GM12878 (cell line): ENCODE measurements around the gene RPS27L. TPM values are rescaled to one million over a fixed set of nuclear protein-coding genes. Genes with fewer than 3 reads are reported as not detected.

ENCODE experiments used
- ATAC-seq: fragments of 200-7000 bp; cut with Tn5 transposase; 3 replicates; pipeline ENCODE4 v1.9.1; 2020; ENCODE audit warnings: mild to moderate bottlenecking, moderate library complexity
- BruUV-seq: library from RNA; stranded (reverse); fragments of 400-500 nt; replicated peaks from 2 replicates; lab custom pipeline; 2021; lab: Mats Ljungman, UMichigan
- CTCF ChIA-PET: fragments of 300-600 bp; sonication (Branson Sonifier 250); formaldehyde crosslinking; extraction: SDS; loops from one replicate; lab custom pipeline; 2021; ENCODE audit warnings: inconsistent platforms; lab: Yijun Ruan, JAX
- POLR2A ChIA-PET: fragments of 350-600 bp; formaldehyde crosslinking; extraction: SDS; loops from one replicate; lab custom pipeline; 2021; ENCODE audit warnings: inconsistent platforms; lab: Charles Lee
- RAD21 ChIA-PET: fragments of 300-600 bp; sonication (Branson Sonifier 250); formaldehyde crosslinking; loops from one replicate; lab custom pipeline; 2023; ENCODE audit warnings: antibody characterized with exemption; ENCODE audit not compliant: unreplicated experiment; lab: Charles Lee
- SMC1A ChIA-PET: fragments of 300-600 bp; sonication (Branson Sonifier 250); formaldehyde crosslinking; loops from one replicate; lab custom pipeline; 2023; ENCODE audit not compliant: unreplicated experiment, uncharacterized antibody; lab: Charles Lee
- DNase-seq: peaks from one replicate; pipeline ENCODE4 v3.0.0-alpha.2; 2011; ENCODE audit warnings: low read depth, low spot score
- FAIRE-seq: peaks from 3 replicates; lab custom pipeline; 2011; peaks lifted over from hg19 to GRCh38; lab: Jason Lieb, UNC
- H2AFZ ChIP-seq: 2 replicates; pipeline ENCODE4 v1.6.0; 2011; ENCODE audit warnings: low read depth, low read length, control low read depth; ENCODE audit not compliant: control insufficient read depth
- H3K27ac ChIP-seq: 2 replicates; pipeline ENCODE4 v1.5.1; 2011; ENCODE audit warnings: control low read depth; ENCODE audit not compliant: control insufficient read depth, insufficient read depth
- H3K27me3 ChIP-seq, 2 experiments: replicated peaks in 1 of 2; 2 replicates each; pipeline versions ENCODE4 v1.6.0 to v1.6.1; 2011; ENCODE audit warnings: low read length in 1 of 2; ENCODE audit not compliant: control insufficient read depth in 2 of 2, insufficient read depth in 2 of 2
- H3K36me3 ChIP-seq, 2 experiments: 2 replicates each; pipeline ENCODE4 v1.5.1; 2011; ENCODE audit warnings: low read length in 1 of 2; ENCODE audit not compliant: control insufficient read depth in 2 of 2, insufficient read depth in 2 of 2
- H3K4me1 ChIP-seq: 2 replicates; pipeline ENCODE4 v1.6.1; 2011; ENCODE audit warnings: mild to moderate bottlenecking, low read length, moderate library complexity, mixed read lengths; ENCODE audit not compliant: control insufficient read depth, insufficient read depth
- H3K4me2 ChIP-seq: 2 replicates; pipeline ENCODE4 v1.6.0; 2011; ENCODE audit warnings: control low read depth; ENCODE audit not compliant: control insufficient read depth, insufficient read depth
- H3K4me3 ChIP-seq: fragments of 200-600 bp; sonication (generic); 2 replicates; pipeline ENCODE4 v1.5.1; 2016
- H3K79me2 ChIP-seq: 2 replicates; pipeline ENCODE4 v1.6.0; 2011; ENCODE audit warnings: low read length; ENCODE audit not compliant: control insufficient read depth, insufficient read depth
- H3K9ac ChIP-seq: 2 replicates; pipeline ENCODE4 v1.8.0; 2011; ENCODE audit warnings: low read length, control low read depth, mixed read lengths; ENCODE audit not compliant: control insufficient read depth, insufficient read depth
- H3K9me3 ChIP-seq: replicated peaks from 3 replicates; pipeline ENCODE4 v1.5.1; 2011; ENCODE audit warnings: mild to moderate bottlenecking, low read length; ENCODE audit not compliant: control insufficient read depth, insufficient read depth
- H4K20me1 ChIP-seq: 2 replicates; pipeline ENCODE4 v1.6.0; 2011; ENCODE audit not compliant: control insufficient read depth, insufficient read depth
- BACH1 ChIP-seq: fragments of 450-650 bp; IDR thresholded peaks from 2 replicates; pipeline ENCODE4 v1.6.1; 2017; ENCODE audit warnings: mild to moderate bottlenecking, borderline replicate concordance
- BHLHE40 ChIP-seq, 2 experiments: fragments of 450-650 bp in 1 of 2; IDR thresholded peaks; 2 replicates each; pipeline ENCODE4 v1.6.1; 2011 to 2017; ENCODE audit warnings: low read depth in 2 of 2, borderline replicate concordance in 1 of 2, improper control_type of control experiment in 1 of 2, low read length in 1 of 2, mild to moderate bottlenecking in 1 of 2
- DPF2 ChIP-seq: fragments of 450-650 bp; IDR thresholded peaks from 2 replicates; pipeline ENCODE4 v1.6.1; 2017; ENCODE audit warnings: mild to moderate bottlenecking
- E2F4 ChIP-seq: IDR thresholded peaks from 2 replicates; pipeline ENCODE4 v1.6.1; 2012; ENCODE audit warnings: low read depth, low read length, improper control_type of control experiment
- EGR1 ChIP-seq, 2 experiments: IDR thresholded peaks; 1 replicate in 1 of 2; 2 replicates in 1 of 2; pipeline ENCODE4 v1.6.1; 2011 to 2012; ENCODE audit warnings: low read depth in 2 of 2, low read length in 2 of 2, borderline replicate concordance in 1 of 2, mild to moderate bottlenecking in 1 of 2, moderate library complexity in 1 of 2
- ESRRA ChIP-seq: IDR thresholded peaks from 2 replicates; pipeline ENCODE4 v1.6.1; 2012; ENCODE audit warnings: mild to moderate bottlenecking, low read length, improper control_type of control experiment
- FOXM1 ChIP-seq: IDR thresholded peaks from 2 replicates; pipeline ENCODE4 v1.6.1; 2012; ENCODE audit warnings: low read depth, mild to moderate bottlenecking, inconsistent platforms, low read length, moderate library complexity
- IKZF1 ChIP-seq: fragments of 450-650 bp; conservative IDR thresholded peaks from 2 replicates; pipeline ENCODE4 v1.6.1; 2017; ENCODE audit warnings: antibody characterized with exemption, mild to moderate bottlenecking
- IKZF2 ChIP-seq, 2 experiments: fragments of 450-650 bp; IDR thresholded peaks; 2 replicates each; pipeline ENCODE4 v1.6.1; 2017; ENCODE audit warnings: mild to moderate bottlenecking in 2 of 2, moderate library complexity in 2 of 2
- JUNB ChIP-seq: IDR thresholded peaks from 2 replicates; pipeline ENCODE4 v1.6.1; 2016; ENCODE audit warnings: antibody characterized with exemption, mild to moderate bottlenecking
- MEF2A ChIP-seq: IDR thresholded peaks from 2 replicates; pipeline ENCODE4 v1.6.1; 2011; ENCODE audit warnings: low read depth, mild to moderate bottlenecking, low read length, moderate library complexity; ENCODE audit not compliant: insufficient read depth
- MTA2 ChIP-seq: fragments of 450-650 bp; IDR thresholded peaks from 2 replicates; pipeline ENCODE4 v1.6.1; 2016; ENCODE audit warnings: low read depth, mild to moderate bottlenecking, moderate library complexity
- NKRF ChIP-seq: fragments of 450-650 bp; conservative IDR thresholded peaks from 2 replicates; pipeline ENCODE4 v1.6.1; 2017; ENCODE audit warnings: mild to moderate bottlenecking, moderate library complexity
- NR2C1 ChIP-seq: fragments of 450-650 bp; IDR thresholded peaks from 2 replicates; pipeline ENCODE4 v1.6.1; 2017; ENCODE audit warnings: antibody characterized with exemption, mild to moderate bottlenecking, moderate library complexity
- NR2F1 ChIP-seq: fragments of 450-650 bp; conservative IDR thresholded peaks from 2 replicates; pipeline ENCODE4 v1.6.1; 2017; ENCODE audit warnings: mild to moderate bottlenecking
- PKNOX1 ChIP-seq: fragments of 450-650 bp; IDR thresholded peaks from 2 replicates; pipeline ENCODE4 v1.6.1; 2016; ENCODE audit warnings: mild to moderate bottlenecking
- PML ChIP-seq: IDR thresholded peaks from 2 replicates; pipeline ENCODE4 v1.6.1; 2012; ENCODE audit warnings: low read length, inconsistent platforms
- ZNF24 ChIP-seq: fragments of 450-650 bp; IDR thresholded peaks from 2 replicates; pipeline ENCODE4 v1.6.1; 2017; ENCODE audit warnings: antibody characterized with exemption, mild to moderate bottlenecking
- ZNF384 ChIP-seq: IDR thresholded peaks from 2 replicates; pipeline ENCODE4 v1.6.1; 2012; ENCODE audit warnings: low read depth, mild to moderate bottlenecking, low read length, improper control_type of control experiment, borderline replicate concordance
- WGBS: methylation state at CpG from one replicate; pipeline ENCODE4 v1.1.6; 2016; ENCODE audit warnings: low lambda C conversion rate; ENCODE audit not compliant: insufficient replicate concordance, insufficient coverage; ENCODE audit errors: missing lambda C conversion rate; 5-methylcytosine and 5-hydroxymethylcytosine counted together
- in situ Hi-C: fragments of 300-500 bp; cut with MboI; formaldehyde crosslinking; loops from 9 replicates; pipeline ENCODE4 v1.14.3; 2018; ENCODE audit warnings: mixed read lengths
- intact Hi-C: fragments of 100-400 bp; cut with micrococcal nuclease; formaldehyde crosslinking; loops from one replicate; pipeline ENCODE4 v1.14.2; 2022; ENCODE audit not compliant: unreplicated experiment
- polyA plus RNA-seq, 11 experiments: library from polyadenylated mRNA; depleted of rRNA in 4 of 11; unstranded in 6 of 11; stranded (reverse) in 5 of 11; fragments of >200 nt; fragmentation: Nextera tagmentation in 4 of 11; fragmentation: Illumina TruSeq in 1 of 11; extraction: Ambion mirVana in 4 of 11; extraction: Trizol in 1 of 11; gene quantifications; 1 replicate in 1 of 11; 2 replicates in 10 of 11; pipeline versions ENCODE4 v1.2.1 to v1.2.3, GENCODE V29; 2011 to 2016; ENCODE audit warnings: inconsistent platforms in 2 of 11, missing spikeins in 2 of 11, low read depth in 1 of 11
- total RNA-seq, 4 experiments: library from RNA; depleted of rRNA in 3 of 4; stranded (reverse); fragments of >200 nt in 3 of 4; fragmentation: Illumina TruSeq in 1 of 4; extraction: Trizol in 1 of 4; gene quantifications; 2 replicates each; pipeline versions ENCODE4 v1.2.1 to v1.2.3, GENCODE V29; 2013 to 2021

RPS27L gene
- total and polyA plus RNA-seq, 10 of the 15 experiments (the other 5 are each of a cell fraction or from before 2014, with no cell fraction given): 133 to 970 (median 220) TPM

- no peak for DNase-seq
- no peaks in the 10 kb centered on the region for H3K27me3 ChIP-seq
- peaks cover 81% of the 10 kb centered on the region for H3K79me2 ChIP-seq
- no peak for FAIRE-seq
- in situ Hi-C loops: no loop called here
- no peak overlapping the region for H3K4me3 ChIP-seq
- no peak overlapping the region for H3K9ac ChIP-seq
- peaks cover 45% of the 10 kb centered on the region for H3K4me1 ChIP-seq
- peak; percentile 83 for ATAC-seq
- H3K4me2 ChIP-seq: peak overlapping the region; percentile 46
- H3K27ac ChIP-seq: peak overlapping the region; percentile 11; the same call in 1 of the 2 replicates
- H3K36me3 ChIP-seq: peaks cover 0 to 14% of the 10 kb centered on the region in 2 experiments; a peak in 1 of 4 replicates
- no peaks in the 10 kb centered on the region for H3K9me3 ChIP-seq
- no peaks in the 10 kb centered on the region; the same call in 1 of the 2 replicates for H4K20me1 ChIP-seq
- CTCF ChIA-PET: interaction anchor here (1.1 to 5.1 kb wide), 8 partner anchors 10 to 199 kb away, joined by 3 to 48 read pairs (median 4); no protein-coding TSS in a partner anchor
- SMC1A ChIA-PET: interaction anchor here (1.0 to 5.7 kb wide), 9 partner anchors 7 to 76 kb away, joined by 3 to 80 read pairs (median 8); no protein-coding TSS in a partner anchor
- no peak overlapping the region for H2AFZ ChIP-seq
- no TSS peak for BruUV-seq
- WGBS: 44% methylated on average over 9 of the region's 9 CpGs
- RAD21 ChIA-PET: interaction anchor here (1.4 to 6.3 kb wide), 4 partner anchors 10 to 73 kb away, joined by 4 to 58 read pairs (median 4); no protein-coding TSS in a partner anchor
- intact Hi-C loops: no loop called here
- POLR2A ChIA-PET: interaction anchor here (0.6 to 3.3 kb wide), 6 partner anchors 9 to 40 kb away, joined by 3 to 26 read pairs (median 4); no protein-coding TSS in a partner anchor
- no peak for TF ChIP-seq PML
- no peak for TF ChIP-seq NR2C1
- 0 out of 2 replicates have a peak, but pooled peaks have one; percentile 33 for TF ChIP-seq NKRF
- TF ChIP-seq DPF2: peak; percentile 42; the same call in 1 of the 2 replicates
- TF ChIP-seq MEF2A: no peak
- peak; percentile 76 for TF ChIP-seq MTA2
- TF ChIP-seq ZNF24: 0 out of 2 replicates have a peak, but pooled peaks have one; percentile 33
- peak; percentile 77 for TF ChIP-seq NR2F1
- TF ChIP-seq JUNB: 0 out of 2 replicates have a peak, but pooled peaks have one; percentile 17
- TF ChIP-seq FOXM1: no peak
- peak in 1 of 2 experiments; percentile 19; a peak in 1 of 4 replicates for TF ChIP-seq BHLHE40 (IDR thresholded peaks at IDR 0.05; ENCODE audit: borderline replicate concordance in 1 of 2, low read depth in 2 of 2, low read length in 1 of 2)
- TF ChIP-seq ZNF384: 0 out of 2 replicates have a peak, but pooled peaks have one; percentile 20
- TF ChIP-seq EGR1 (IDR thresholded peaks at IDR 0.05; ENCODE audit: borderline replicate concordance in 1 of 2, low read depth in 2 of 2, low read length in 2 of 2): no peak
- TF ChIP-seq BACH1: peak; percentile 51; the same call in 1 of the 2 replicates
- 0 out of 2 replicates have a peak, but pooled peaks have one; percentile 49 for TF ChIP-seq PKNOX1
- no peak for TF ChIP-seq E2F4
- peak; percentile 47; the same call in 1 of the 2 replicates for TF ChIP-seq ESRRA
- peak; percentile 50 for TF ChIP-seq IKZF1
- TF ChIP-seq IKZF2 (IDR thresholded peaks at IDR 0.05): peak; percentile 51 to 62; a peak in 3 of 4 replicates
These were observed 46.3 kb upstream of the RPS27L start for GRCh38 chr15:63203451-63204090.
